Osteoblast (primary cell): ENCODE results near the gene MRRF. TPM values are rescaled to one million over a fixed set of nuclear protein-coding genes. Genes with fewer than 3 reads are reported as not detected.

ENCODE experiments used
- DNase-seq: peaks from one replicate; pipeline ENCODE4 v3.0.0; 2011; ENCODE audit warnings: low spot score, mixed read lengths; ENCODE audit not compliant: insufficient read length; ENCODE audit errors: missing footprints
- H2AFZ ChIP-seq: 2 replicates; pipeline ENCODE4 v1.6.0; 2011; ENCODE audit warnings: mild to moderate bottlenecking, low read length
- H3K27ac ChIP-seq: 2 replicates; pipeline ENCODE4 v1.5.1; 2011; ENCODE audit warnings: mild to moderate bottlenecking, low read depth, low read length, moderate library complexity
- H3K27me3 ChIP-seq: 2 replicates; pipeline ENCODE4 v1.6.0; 2012; ENCODE audit warnings: mild to moderate bottlenecking, control low read depth, inconsistent platforms, low read length, moderate library complexity; ENCODE audit not compliant: insufficient read depth
- H3K36me3 ChIP-seq: 2 replicates; pipeline ENCODE4 v1.5.1; 2011; ENCODE audit warnings: mild to moderate bottlenecking, low read length, control low read depth, moderate library complexity; ENCODE audit not compliant: insufficient read depth
- H3K4me1 ChIP-seq: 2 replicates; pipeline ENCODE4 v1.5.1; 2011; ENCODE audit warnings: mild to moderate bottlenecking, low read length, control low read depth, moderate library complexity; ENCODE audit not compliant: insufficient read depth
- H3K4me2 ChIP-seq: 2 replicates; pipeline ENCODE4 v1.6.0; 2011; ENCODE audit warnings: mild to moderate bottlenecking, low read length; ENCODE audit not compliant: insufficient read depth
- H3K4me3 ChIP-seq: fragments of 200-600 bp; sonication (generic); 3 replicates; pipeline ENCODE4 v1.5.1; 2012; ENCODE audit warnings: mild to moderate bottlenecking, low read length, inconsistent platforms; ENCODE audit not compliant: insufficient read depth
- H3K79me2 ChIP-seq: 2 replicates; pipeline ENCODE4 v1.6.0; 2012; ENCODE audit warnings: mild to moderate bottlenecking, low read length, control low read depth, inconsistent platforms; ENCODE audit not compliant: insufficient read depth
- H3K9me3 ChIP-seq: 2 replicates; pipeline ENCODE4 v1.5.1; 2011; ENCODE audit warnings: low read depth, low read length, control low read depth
- H4K20me1 ChIP-seq: 2 replicates; pipeline ENCODE4 v1.6.0; 2012; ENCODE audit warnings: mild to moderate bottlenecking, low read length, control low read depth; ENCODE audit not compliant: insufficient read depth
- total RNA-seq: library from RNA; depleted of rRNA; stranded (reverse); fragments of >200 nt; gene quantifications from 2 replicates; pipeline ENCODE4 v1.2.3, GENCODE V29; 2012
- TF ChIP-seq, protein P1 (sequence below): IDR thresholded peaks from 2 replicates; pipeline ENCODE4 v1.5.1; 2011; ENCODE audit warnings: mild to moderate bottlenecking, low read depth, low read length, moderate library complexity; ENCODE audit errors: extremely low read depth

MRRF gene
- total RNA-seq, 1 donor: 35.8 TPM

DNA sequence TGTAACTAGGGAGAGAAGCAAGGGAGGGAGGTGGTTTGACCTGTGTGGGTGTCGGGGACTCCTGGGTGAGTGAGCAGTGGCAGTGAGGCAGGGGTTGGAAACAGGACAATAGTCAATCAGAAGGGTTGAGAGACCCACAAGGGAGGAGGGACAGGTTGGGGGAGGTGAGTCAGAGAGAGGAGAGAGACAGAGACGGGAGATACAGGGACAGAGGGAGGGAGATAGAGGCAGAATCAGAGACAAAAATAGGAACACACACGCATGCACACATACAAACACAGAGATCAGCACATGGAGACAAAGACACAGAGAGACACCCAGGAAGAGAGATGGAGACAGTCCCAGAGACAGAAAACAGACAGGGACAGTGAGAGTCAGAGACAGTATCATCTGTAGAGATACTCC is 66.8 kb downstream of the MRRF start:
- Histone ChIP-seq H3K36me3 (peaks cover 7% of the 10 kb centered on the region), H3K9me3 (no peaks in the 10 kb centered on the region), H2AFZ (no peak overlapping the region), H3K4me1 (peaks cover 8% of the 10 kb centered on the region), H3K27ac (no peak overlapping the region), H3K4me3 (no peak overlapping the region), H4K20me1 (no peaks in the 10 kb centered on the region), H3K27me3 (no peaks in the 10 kb centered on the region), H3K4me2 (no peak overlapping the region), H3K79me2 (no peaks in the 10 kb centered on the region)
- no peak for DNase-seq
- TF ChIP-seq, protein P1, sequence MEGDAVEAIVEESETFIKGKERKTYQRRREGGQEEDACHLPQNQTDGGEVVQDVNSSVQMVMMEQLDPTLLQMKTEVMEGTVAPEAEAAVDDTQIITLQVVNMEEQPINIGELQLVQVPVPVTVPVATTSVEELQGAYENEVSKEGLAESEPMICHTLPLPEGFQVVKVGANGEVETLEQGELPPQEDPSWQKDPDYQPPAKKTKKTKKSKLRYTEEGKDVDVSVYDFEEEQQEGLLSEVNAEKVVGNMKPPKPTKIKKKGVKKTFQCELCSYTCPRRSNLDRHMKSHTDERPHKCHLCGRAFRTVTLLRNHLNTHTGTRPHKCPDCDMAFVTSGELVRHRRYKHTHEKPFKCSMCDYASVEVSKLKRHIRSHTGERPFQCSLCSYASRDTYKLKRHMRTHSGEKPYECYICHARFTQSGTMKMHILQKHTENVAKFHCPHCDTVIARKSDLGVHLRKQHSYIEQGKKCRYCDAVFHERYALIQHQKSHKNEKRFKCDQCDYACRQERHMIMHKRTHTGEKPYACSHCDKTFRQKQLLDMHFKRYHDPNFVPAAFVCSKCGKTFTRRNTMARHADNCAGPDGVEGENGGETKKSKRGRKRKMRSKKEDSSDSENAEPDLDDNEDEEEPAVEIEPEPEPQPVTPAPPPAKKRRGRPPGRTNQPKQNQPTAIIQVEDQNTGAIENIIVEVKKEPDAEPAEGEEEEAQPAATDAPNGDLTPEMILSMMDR: no peak

DNA sequence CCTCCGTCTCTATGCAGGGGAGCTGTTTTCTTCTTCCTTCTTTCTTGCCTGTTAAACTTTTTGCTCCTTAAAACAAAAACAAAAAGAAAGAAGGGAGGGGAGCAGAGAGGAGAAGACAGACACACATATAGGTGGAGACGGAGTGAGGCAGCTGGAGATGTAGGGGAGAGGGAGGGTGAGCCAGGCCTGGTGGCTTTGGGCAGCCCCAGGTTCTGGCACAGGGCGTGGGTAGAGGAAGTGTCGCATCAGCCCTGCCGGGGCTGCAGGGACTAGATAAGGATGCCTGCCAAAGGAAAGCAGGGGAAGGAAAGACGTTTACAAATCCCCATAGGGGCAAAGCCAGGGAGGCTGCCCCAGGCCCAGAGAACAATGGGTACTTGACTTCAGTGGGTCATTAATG is 67.4 kb downstream of the MRRF start:
- no peak overlapping the region for H2AFZ ChIP-seq
- H3K27me3 ChIP-seq: no peaks in the 10 kb centered on the region
- H3K4me1 ChIP-seq: peaks cover 8% of the 10 kb centered on the region
- peaks cover 7% of the 10 kb centered on the region for H3K36me3 ChIP-seq
- H3K79me2 ChIP-seq: no peaks in the 10 kb centered on the region
- no peak for DNase-seq
- no peak overlapping the region for H3K4me2 ChIP-seq
- H4K20me1 ChIP-seq: no peaks in the 10 kb centered on the region
- H3K9me3 ChIP-seq: no peaks in the 10 kb centered on the region
- no peak overlapping the region for H3K4me3 ChIP-seq
- no peak overlapping the region for H3K27ac ChIP-seq
- TF ChIP-seq, protein P1: no peak

DNA sequence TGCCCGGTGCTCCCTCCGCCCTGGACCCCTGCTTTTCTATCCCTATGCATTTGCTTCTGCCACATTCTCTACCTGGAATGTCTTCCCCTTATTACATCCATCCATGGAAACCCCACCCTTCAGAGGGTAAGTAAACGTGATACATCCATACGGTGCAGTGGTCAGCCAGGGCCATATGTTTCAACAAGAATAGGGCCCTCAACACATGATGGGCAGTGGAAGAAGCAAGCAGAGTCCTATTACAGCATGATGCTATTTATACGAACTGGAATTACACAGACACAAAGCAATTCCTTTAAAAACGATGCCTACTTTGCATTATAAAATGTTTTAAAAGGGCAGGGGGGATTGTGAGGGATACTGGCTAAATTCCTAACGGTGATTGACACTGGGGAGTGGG is 68.0 kb downstream of the MRRF start:
- no peak for DNase-seq
- H4K20me1 ChIP-seq: no peaks in the 10 kb centered on the region
- H3K4me1 ChIP-seq: peaks cover 8% of the 10 kb centered on the region
- H3K4me2 ChIP-seq: no peak overlapping the region
- TF ChIP-seq, protein P1: no peak
- H2AFZ ChIP-seq: no peak overlapping the region
- H3K36me3 ChIP-seq: peaks cover 7% of the 10 kb centered on the region
- H3K79me2 ChIP-seq: no peaks in the 10 kb centered on the region
- H3K27me3 ChIP-seq: no peaks in the 10 kb centered on the region
- no peak overlapping the region for H3K27ac ChIP-seq
- H3K9me3 ChIP-seq: no peaks in the 10 kb centered on the region
- no peak overlapping the region for H3K4me3 ChIP-seq

DNA sequence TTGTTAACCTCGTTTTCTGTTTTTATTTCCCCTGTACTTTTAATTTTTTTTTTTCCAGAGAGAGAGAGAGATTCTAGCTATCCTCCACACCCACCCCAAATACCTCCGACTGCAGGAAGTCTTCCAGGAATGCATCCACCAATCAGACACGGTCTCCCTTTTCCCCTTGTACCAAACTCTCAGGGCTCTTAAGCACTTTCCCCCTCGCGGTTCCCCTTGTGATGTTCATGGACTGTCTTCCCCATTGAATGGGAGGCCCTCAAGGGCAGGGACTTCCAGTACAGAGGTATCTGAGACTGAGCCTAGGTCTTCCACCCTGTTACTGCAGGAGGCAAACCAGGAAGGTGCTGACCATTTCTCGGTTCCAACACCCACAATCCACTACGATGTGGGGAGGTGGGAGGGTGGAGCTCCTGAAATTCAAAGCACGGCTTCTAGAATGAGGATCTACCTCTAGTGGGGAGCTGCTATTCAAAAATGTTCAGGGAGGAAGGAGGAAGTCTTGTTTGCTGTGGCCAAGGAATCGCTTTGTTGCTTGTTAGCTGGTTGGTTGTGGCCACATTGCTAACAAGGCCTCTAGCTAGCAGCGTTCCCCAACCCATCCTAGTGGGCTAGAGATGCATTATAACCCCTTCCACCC is 68.6 kb downstream of the MRRF start:
- Histone ChIP-seq H3K27me3 (no peaks in the 10 kb centered on the region), H3K79me2 (no peaks in the 10 kb centered on the region), H3K4me3 (no peak overlapping the region), H4K20me1 (no peaks in the 10 kb centered on the region), H3K4me1 (peaks cover 8% of the 10 kb centered on the region), H3K27ac (no peak overlapping the region), H3K4me2 (no peak overlapping the region), H3K36me3 (peaks cover 7% of the 10 kb centered on the region), H2AFZ (no peak overlapping the region), H3K9me3 (no peaks in the 10 kb centered on the region)
- DNase-seq: no peak
- TF ChIP-seq, protein P1: no peak
